Measurements from ENCODE around the gene B3GNT3. TPM values are rescaled to one million over a fixed set of nuclear protein-coding genes. Genes with fewer than 3 reads are reported as not detected.

B3GNT3 gene
- total and polyA plus RNA-seq, 2 of the 13 experiments (the other 11 are each of a cell fraction or from before 2014, with no cell fraction given) = 0.86 to 4.0 TPM

DNA sequence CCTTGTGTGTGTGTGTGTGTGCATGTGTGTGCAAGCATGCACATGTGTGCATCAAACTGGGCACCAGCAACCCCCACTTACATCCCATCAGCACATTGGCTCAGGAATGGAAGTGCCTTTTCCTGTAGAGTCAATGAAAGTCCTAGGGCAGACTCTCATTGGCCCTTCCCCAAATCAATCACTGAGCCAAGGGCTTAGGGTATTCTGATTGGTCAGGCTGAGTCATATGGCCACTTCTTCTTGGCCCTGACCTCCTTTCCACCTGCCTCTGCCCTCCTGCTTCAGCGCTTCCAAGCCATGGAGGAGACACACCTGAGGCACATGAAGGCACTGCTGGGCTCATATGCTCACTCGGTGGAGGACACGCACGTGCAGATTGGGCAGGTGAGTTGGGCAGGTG is 22.8 kb upstream of the B3GNT3 start (continued):
- TF ChIP-seq, protein P1, sequence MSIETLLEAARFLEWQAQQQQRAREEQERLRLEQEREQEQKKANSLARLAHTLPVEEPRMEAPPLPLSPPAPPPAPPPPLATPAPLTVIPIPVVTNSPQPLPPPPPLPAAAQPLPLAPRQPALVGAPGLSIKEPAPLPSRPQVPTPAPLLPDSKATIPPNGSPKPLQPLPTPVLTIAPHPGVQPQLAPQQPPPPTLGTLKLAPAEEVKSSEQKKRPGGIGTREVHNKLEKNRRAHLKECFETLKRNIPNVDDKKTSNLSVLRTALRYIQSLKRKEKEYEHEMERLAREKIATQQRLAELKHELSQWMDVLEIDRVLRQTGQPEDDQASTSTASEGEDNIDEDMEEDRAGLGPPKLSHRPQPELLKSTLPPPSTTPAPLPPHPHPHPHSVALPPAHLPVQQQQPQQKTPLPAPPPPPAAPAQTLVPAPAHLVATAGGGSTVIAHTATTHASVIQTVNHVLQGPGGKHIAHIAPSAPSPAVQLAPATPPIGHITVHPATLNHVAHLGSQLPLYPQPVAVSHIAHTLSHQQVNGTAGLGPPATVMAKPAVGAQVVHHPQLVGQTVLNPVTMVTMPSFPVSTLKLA (IDR thresholded peaks at IDR 0.05) = 0 out of 2 replicates have a peak, but pooled peaks have one; percentile 7
- TF ChIP-seq NFYB (CRISPR knock-in tag; IDR thresholded peaks at IDR 0.05) (peak; percentile 70), PBX2 (CRISPR knock-in tag; IDR thresholded peaks at IDR 0.05) (0 out of 2 replicates have a peak, but pooled peaks have one; percentile 47), SUZ12 (IDR thresholded peaks at IDR 0.05; ENCODE audit: low read depth, low read length) (no peak), MTF2 (CRISPR knock-in tag; IDR thresholded peaks at IDR 0.05; ENCODE audit: borderline replicate concordance) (no peak)

DNA sequence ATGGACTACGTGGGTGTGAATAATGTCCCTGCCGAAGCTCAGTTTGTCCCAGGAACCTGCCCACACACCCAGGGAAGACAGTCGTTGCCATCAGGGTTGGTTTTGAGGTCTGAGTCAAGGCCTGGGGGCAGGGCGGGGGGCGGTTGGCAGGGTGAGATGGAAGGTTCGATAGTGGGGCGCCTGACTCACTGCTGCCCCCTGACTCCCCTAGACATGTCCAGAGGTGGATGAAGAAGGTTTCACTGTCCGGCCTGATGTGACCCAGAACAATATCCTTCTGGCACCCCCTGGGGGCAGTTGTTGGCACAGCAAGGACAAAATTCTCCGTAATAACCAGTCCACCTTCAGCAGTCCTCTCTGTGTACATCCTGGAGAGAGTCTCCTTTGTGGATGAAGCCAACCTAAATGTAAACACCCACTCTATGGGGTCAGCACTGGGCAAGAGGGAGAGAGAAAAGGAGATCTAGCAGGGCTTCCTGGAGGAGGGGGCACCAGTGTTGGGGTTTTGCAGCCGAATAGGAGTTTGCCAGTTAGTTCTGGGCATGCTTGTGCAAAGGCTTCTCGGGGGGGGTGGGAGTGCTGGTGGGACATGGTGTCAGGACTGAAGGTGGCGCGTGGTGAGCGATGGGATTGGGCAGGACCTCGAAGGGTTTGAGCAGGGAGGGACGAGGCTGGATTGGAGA is 19.6 kb upstream of the B3GNT3 start:
- ChIA-PET POLR2A (no interaction called here), CTCF (ENCODE audit: low intra/inter-chr PET ratio, low total read pairs) (interaction anchor here (0.9 to 2.2 kb wide), 2 partner anchors 10 to 71 kb away, joined by 4 to 13 read pairs; no protein-coding TSS in a partner anchor)
- H3K4me3 ChIP-seq (replicated peaks in 1 of 3; ENCODE audit: insufficient read depth in 1 of 3, low read depth in 2 of 3, low read length in 3 of 3) = no peak overlapping the region
- WGBS (ENCODE audit: low lambda C conversion rate) = 45% methylated on average over 14 of the region's 16 CpGs
- DNase-seq (ENCODE audit: low spot score) (peak; percentile 64), ATAC-seq (peak; percentile 79), FAIRE-seq (peak; percentile 88)
- H3K4me1 ChIP-seq (ENCODE audit: insufficient read depth, low read length) = peaks cover 8% of the 10 kb centered on the region; the same call in 1 of the 2 replicates
- no TSS peak for BruUV-seq (replicated peaks)
- no peak overlapping the region for H2AFZ ChIP-seq (ENCODE audit: low read length)
- H3K27me3 ChIP-seq (ENCODE audit: control insufficient read depth in 1 of 2, insufficient read depth in 2 of 2, low read length in 2 of 2) = no peaks in the 10 kb centered on the region
- no peak overlapping the region for H3K4me2 ChIP-seq (ENCODE audit: low read depth, low read length)
- intact Hi-C loops (cut with micrococcal nuclease; ENCODE audit: unreplicated experiment) = loop anchor here (1.0 kb wide), 1 partner anchor 80 kb away; no protein-coding TSS in a partner anchor
- no peaks in the 10 kb centered on the region for H3K36me3 ChIP-seq (replicated peaks in 1 of 2; ENCODE audit: control insufficient read depth in 1 of 2, insufficient read depth in 2 of 2, low read length in 2 of 2)
- no peaks in the 10 kb centered on the region for H3K9me3 ChIP-seq (ENCODE audit: low read length)
- in situ Hi-C loops (cut with HindIII; ENCODE audit: extremely low pct_ligation_motif_present, low pct_unique_long_range_greater_than_20kb) = no loop called here
- no peaks in the 10 kb centered on the region for H4K20me1 ChIP-seq (ENCODE audit: insufficient read depth, low read length)
- no peaks in the 10 kb centered on the region for H3K79me2 ChIP-seq (ENCODE audit: insufficient read depth, low read length)
- no peak overlapping the region for H3K27ac ChIP-seq (ENCODE audit: extremely low read length, insufficient read depth, low read length)
- H3K9ac ChIP-seq (ENCODE audit: insufficient read depth, low read depth, low read length) = no peak overlapping the region
- TF ChIP-seq, protein P2, sequence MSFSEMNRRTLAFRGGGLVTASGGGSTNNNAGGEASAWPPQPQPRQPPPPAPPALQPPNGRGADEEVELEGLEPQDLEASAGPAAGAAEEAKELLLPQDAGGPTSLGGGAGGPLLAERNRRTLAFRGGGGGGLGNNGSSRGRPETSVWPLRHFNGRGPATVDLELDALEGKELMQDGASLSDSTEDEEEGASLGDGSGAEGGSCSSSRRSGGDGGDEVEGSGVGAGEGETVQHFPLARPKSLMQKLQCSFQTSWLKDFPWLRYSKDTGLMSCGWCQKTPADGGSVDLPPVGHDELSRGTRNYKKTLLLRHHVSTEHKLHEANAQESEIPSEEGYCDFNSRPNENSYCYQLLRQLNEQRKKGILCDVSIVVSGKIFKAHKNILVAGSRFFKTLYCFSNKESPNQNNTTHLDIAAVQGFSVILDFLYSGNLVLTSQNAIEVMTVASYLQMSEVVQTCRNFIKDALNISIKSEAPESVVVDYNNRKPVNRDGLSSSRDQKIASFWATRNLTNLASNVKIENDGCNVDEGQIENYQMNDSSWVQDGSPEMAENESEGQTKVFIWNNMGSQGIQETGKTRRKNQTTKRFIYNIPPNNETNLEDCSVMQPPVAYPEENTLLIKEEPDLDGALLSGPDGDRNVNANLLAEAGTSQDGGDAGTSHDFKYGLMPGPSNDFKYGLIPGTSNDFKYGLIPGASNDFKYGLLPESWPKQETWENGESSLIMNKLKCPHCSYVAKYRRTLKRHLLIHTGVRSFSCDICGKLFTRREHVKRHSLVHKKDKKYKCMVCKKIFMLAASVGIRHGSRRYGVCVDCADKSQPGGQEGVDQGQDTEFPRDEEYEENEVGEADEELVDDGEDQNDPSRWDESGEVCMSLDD (CRISPR knock-in tag; IDR thresholded peaks at IDR 0.05; ENCODE audit: borderline replicate concordance) = peak; percentile 88; the same call in 1 of the 2 replicates
- TF ChIP-seq THRA (CRISPR knock-in tag; IDR thresholded peaks at IDR 0.05; ENCODE audit: borderline replicate concordance) (peak; percentile 80; the same call in 1 of the 2 replicates), ZBTB20 (CRISPR knock-in tag; IDR thresholded peaks at IDR 0.05; ENCODE audit: borderline replicate concordance, low read depth) (no peak), RFX1 (IDR thresholded peaks at IDR 0.05) (no peak)
- TF ChIP-seq, protein P3, sequence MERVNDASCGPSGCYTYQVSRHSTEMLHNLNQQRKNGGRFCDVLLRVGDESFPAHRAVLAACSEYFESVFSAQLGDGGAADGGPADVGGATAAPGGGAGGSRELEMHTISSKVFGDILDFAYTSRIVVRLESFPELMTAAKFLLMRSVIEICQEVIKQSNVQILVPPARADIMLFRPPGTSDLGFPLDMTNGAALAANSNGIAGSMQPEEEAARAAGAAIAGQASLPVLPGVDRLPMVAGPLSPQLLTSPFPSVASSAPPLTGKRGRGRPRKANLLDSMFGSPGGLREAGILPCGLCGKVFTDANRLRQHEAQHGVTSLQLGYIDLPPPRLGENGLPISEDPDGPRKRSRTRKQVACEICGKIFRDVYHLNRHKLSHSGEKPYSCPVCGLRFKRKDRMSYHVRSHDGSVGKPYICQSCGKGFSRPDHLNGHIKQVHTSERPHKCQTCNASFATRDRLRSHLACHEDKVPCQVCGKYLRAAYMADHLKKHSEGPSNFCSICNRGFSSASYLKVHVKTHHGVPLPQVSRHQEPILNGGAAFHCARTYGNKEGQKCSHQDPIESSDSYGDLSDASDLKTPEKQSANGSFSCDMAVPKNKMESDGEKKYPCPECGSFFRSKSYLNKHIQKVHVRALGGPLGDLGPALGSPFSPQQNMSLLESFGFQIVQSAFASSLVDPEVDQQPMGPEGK (CRISPR knock-in tag; IDR thresholded peaks at IDR 0.05) = peak; percentile 42; the same call in 1 of the 2 replicates
- TF ChIP-seq, protein P4, sequence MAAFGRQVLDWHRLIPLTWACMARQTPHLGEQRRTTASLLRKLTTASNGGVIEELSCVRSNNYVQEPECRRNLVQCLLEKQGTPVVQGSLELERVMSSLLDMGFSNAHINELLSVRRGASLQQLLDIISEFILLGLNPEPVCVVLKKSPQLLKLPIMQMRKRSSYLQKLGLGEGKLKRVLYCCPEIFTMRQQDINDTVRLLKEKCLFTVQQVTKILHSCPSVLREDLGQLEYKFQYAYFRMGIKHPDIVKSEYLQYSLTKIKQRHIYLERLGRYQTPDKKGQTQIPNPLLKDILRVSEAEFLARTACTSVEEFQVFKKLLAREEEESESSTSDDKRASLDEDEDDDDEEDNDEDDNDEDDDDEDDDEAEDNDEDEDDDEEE (CRISPR knock-in tag; IDR thresholded peaks at IDR 0.05) = no peak

Data from HepG2 (cell line).